MCF 10A (cell line): ENCODE results near the gene UNC13B. TPM values are rescaled to one million over a fixed set of nuclear protein-coding genes. Genes with fewer than 3 reads are reported as not detected.

Experiments
- BruUV-seq: library from RNA; stranded (reverse); fragments of 400-500 nt; replicated peaks from 2 replicates; lab custom pipeline; 2021; lab: Mats Ljungman, UMichigan
- CTCF ChIA-PET: fragments of 300-600 bp; sonication (Branson Sonifier 250); formaldehyde crosslinking; extraction: SDS; loops from one replicate; lab custom pipeline; 2021; ENCODE audit warnings: antibody characterized with exemption, inconsistent platforms; lab: Yijun Ruan, JAX
- POLR2A ChIA-PET: fragments of 300-600, 350-650 bp; sonication (Branson Sonifier 250); formaldehyde crosslinking; extraction: SDS; loops from one replicate; lab custom pipeline; 2020; ENCODE audit warnings: antibody characterized with exemption, inconsistent platforms; lab: Yijun Ruan, JAX
- DNase-seq: peaks from one replicate; pipeline ENCODE4 v3.0.0-alpha.2; 2018; ENCODE audit not compliant: unreplicated experiment
- H3K27ac Mint-ChIP-seq: one replicate; pipeline ENCODE4 v1.8.0; 2022; ENCODE audit warnings: mild to moderate bottlenecking, low read depth, mixed read lengths; ENCODE audit not compliant: unreplicated experiment
- H3K27me3 Mint-ChIP-seq: one replicate; pipeline ENCODE4 v1.8.0; 2022; ENCODE audit warnings: mixed read lengths; ENCODE audit not compliant: insufficient read depth, unreplicated experiment
- H3K36me3 Mint-ChIP-seq: one replicate; pipeline ENCODE4 v1.8.0; 2022; ENCODE audit warnings: mild to moderate bottlenecking, moderate library complexity, mixed read lengths; ENCODE audit not compliant: insufficient read depth, unreplicated experiment
- H3K4me1 Mint-ChIP-seq: one replicate; pipeline ENCODE4 v1.8.0; 2022; ENCODE audit warnings: mixed read lengths; ENCODE audit not compliant: insufficient read depth, unreplicated experiment
- H3K4me3 Mint-ChIP-seq: one replicate; pipeline ENCODE4 v1.8.0; 2022; ENCODE audit warnings: mild to moderate bottlenecking, moderate library complexity, mixed read lengths; ENCODE audit not compliant: unreplicated experiment
- H3K9me3 Mint-ChIP-seq: one replicate; pipeline ENCODE4 v1.8.0; 2022; ENCODE audit warnings: mixed read lengths; ENCODE audit not compliant: unreplicated experiment
- intact Hi-C: fragments of 100-400 bp; cut with micrococcal nuclease; formaldehyde crosslinking; loops from 2 replicates; pipeline ENCODE4 v1.14.1; 2022
- total RNA-seq: library from RNA; stranded (reverse); gene quantifications from 2 replicates; pipeline ENCODE4 v1.2.3, GENCODE V29; 2022
- TF ChIP-seq, protein P1 (sequence below): fragments of 200-600 bp; IDR thresholded peaks from one replicate; pipeline ENCODE4 v1.8.0; 2022; ENCODE audit warnings: antibody characterized with exemption, mild to moderate bottlenecking; ENCODE audit not compliant: unreplicated experiment

UNC13B gene
- total RNA-seq, 1 experiment from 2014 or later, result 22.9 TPM

DNA sequence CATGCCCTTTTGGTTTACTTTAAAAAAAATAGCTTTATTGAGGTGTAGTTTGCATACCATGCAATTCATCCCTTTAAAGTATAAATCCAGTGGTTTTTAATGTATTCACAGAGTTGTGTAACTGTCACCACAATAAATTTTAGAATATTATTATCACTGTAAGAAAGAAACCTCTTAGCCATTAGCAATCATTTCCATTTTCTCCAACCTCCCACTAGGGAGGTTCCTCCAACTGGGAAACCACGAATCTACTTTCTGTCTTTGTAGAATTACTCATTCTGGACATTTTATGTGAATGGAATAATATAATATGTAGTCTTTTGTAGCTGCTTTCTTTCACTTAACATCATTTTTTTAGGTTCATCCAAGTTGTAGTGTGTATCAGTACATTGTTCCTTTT lies 43.5 kb downstream of the UNC13B start:
- Mint-ChIP-seq H3K27ac (no peak overlapping the region), H3K4me1 (no peaks in the 10 kb centered on the region), H3K9me3 (peaks cover 28% of the 10 kb centered on the region), H3K36me3 (no peaks in the 10 kb centered on the region), H3K27me3 (no peaks in the 10 kb centered on the region), H3K4me3 (no peak overlapping the region)
- intact Hi-C loops, result no loop called here
- ChIA-PET POLR2A (interaction anchor here (0.6 kb wide), 1 partner anchor 46 kb away, joined by 3 read pairs; no protein-coding TSS in a partner anchor), CTCF (interaction anchor here (0.5 kb wide), 1 partner anchor 406 kb away, joined by 3 read pairs; no protein-coding TSS in a partner anchor)
- TF ChIP-seq, protein P1, sequence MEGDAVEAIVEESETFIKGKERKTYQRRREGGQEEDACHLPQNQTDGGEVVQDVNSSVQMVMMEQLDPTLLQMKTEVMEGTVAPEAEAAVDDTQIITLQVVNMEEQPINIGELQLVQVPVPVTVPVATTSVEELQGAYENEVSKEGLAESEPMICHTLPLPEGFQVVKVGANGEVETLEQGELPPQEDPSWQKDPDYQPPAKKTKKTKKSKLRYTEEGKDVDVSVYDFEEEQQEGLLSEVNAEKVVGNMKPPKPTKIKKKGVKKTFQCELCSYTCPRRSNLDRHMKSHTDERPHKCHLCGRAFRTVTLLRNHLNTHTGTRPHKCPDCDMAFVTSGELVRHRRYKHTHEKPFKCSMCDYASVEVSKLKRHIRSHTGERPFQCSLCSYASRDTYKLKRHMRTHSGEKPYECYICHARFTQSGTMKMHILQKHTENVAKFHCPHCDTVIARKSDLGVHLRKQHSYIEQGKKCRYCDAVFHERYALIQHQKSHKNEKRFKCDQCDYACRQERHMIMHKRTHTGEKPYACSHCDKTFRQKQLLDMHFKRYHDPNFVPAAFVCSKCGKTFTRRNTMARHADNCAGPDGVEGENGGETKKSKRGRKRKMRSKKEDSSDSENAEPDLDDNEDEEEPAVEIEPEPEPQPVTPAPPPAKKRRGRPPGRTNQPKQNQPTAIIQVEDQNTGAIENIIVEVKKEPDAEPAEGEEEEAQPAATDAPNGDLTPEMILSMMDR, result no peak
- no TSS peak for BruUV-seq
- no peak for DNase-seq

DNA sequence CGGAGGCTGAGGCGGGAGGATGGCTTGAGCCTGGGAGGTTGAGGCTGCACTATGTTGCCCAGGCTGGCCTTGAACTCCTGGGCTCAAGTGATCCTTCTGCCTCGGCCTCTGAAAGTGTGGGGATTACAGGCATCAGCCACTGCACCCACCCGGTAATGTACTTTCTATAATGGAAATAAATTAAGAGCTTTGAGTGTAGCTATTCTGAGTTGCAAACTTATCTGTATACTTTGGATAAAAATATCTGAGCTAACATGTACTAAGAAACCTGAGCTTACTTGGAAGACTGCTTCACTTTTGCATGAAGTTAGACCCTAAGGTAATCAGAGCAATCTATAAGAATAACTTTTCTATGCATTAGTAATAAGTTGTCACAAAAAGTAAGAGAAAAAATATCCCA lies 50.0 kb downstream of the UNC13B start:
- TF ChIP-seq, protein P1, result no peak
- H3K27me3 Mint-ChIP-seq, result no peaks in the 10 kb centered on the region
- H3K9me3 Mint-ChIP-seq, result peaks cover 10% of the 10 kb centered on the region
- no peaks in the 10 kb centered on the region for H3K4me1 Mint-ChIP-seq
- ChIA-PET POLR2A (interaction anchor here (0.6 kb wide), 1 partner anchor 356 kb away, joined by 4 read pairs; no protein-coding TSS in a partner anchor), CTCF (no interaction called here)
- BruUV-seq, result no TSS peak
- H3K36me3 Mint-ChIP-seq, result no peaks in the 10 kb centered on the region
- DNase-seq, result no peak
- intact Hi-C loops, result no loop called here
- no peak overlapping the region for H3K27ac Mint-ChIP-seq
- H3K4me3 Mint-ChIP-seq, result no peak overlapping the region

DNA sequence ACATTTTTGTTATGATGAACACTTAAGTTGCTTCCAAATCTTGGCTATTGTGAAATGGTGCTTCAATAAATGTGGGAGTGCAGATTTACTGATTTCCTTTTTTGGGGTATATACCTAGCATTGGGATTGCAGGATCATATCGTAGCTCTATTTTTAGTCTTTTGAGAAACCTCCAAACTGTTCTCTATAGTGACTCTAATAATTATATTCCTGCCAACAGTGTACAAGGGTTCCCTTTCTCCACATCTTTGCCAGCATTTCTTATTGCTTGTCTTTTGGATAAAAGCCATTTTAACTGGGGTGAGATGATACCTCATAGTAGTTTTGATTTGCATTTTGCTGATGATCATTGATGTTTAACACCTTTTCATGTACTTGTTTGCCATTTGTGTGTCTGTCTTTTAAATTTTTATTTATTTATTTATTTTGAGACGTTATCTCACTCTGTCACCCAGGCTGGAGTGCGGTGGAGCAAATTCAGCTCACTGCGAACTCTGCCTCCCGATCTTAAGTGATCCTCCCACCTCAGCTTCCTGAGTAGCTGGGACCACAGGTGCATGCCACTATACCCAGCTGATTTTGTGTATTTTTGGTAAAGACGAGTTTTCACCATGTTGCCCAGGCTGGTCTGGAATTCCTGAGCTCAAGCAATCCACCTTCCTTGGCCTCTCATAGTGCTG lies 59.0 kb downstream of the UNC13B start:
- BruUV-seq, result no TSS peak
- no peak overlapping the region for H3K4me3 Mint-ChIP-seq
- CTCF ChIA-PET, result no interaction called here
- no peaks in the 10 kb centered on the region for H3K36me3 Mint-ChIP-seq
- H3K27ac Mint-ChIP-seq, result no peak overlapping the region
- TF ChIP-seq, protein P1, result no peak
- H3K4me1 Mint-ChIP-seq, result no peaks in the 10 kb centered on the region
- intact Hi-C loops, result no loop called here
- H3K27me3 Mint-ChIP-seq, result no peaks in the 10 kb centered on the region
- peaks cover 12% of the 10 kb centered on the region for H3K9me3 Mint-ChIP-seq
- no peak for DNase-seq
- POLR2A ChIA-PET, result no interaction called here

DNA sequence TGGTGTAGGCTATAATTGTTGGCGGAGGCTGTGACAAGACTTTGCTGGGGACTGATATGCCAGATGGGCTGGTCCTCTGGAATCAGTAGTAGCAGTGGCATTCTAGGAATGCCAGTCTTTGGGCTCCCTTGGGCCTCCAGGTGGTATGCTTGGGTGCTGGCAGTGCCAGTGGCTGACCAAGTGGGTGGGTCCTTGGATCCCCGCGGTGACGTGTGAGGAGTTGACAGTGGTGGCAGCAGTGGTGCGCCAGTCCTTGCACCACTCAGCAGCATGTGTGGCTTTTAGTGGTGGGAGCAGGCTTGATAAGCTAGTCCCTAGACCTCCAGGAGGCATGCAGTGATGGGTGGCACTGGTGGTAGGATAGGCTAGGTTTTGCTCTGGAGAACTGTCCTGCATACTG lies 63.9 kb downstream of the UNC13B start:
- POLR2A ChIA-PET, result no interaction called here
- Mint-ChIP-seq H3K27ac (no peak overlapping the region), H3K9me3 (peaks cover 12% of the 10 kb centered on the region)

More for the DNA sequence above, 63.9 kb downstream of the UNC13B start:
- BruUV-seq, result no TSS peak
- intact Hi-C loops, result no loop called here
- Mint-ChIP-seq H3K4me3 (no peak overlapping the region), H3K4me1 (no peaks in the 10 kb centered on the region), H3K27me3 (no peaks in the 10 kb centered on the region), H3K36me3 (no peaks in the 10 kb centered on the region)
- TF ChIP-seq, protein P1, result no peak
- no peak for DNase-seq
- CTCF ChIA-PET, result no interaction called here
